CD14-positive monocyte (primary cell): ENCODE measurements around the gene CDKL5. TPM values are rescaled to one million over a fixed set of nuclear protein-coding genes. Genes with fewer than 3 reads are reported as not detected.

ENCODE experiments used
- DNase-seq, 3 donors: peaks; one replicate each; pipeline ENCODE4 v3.0.0-alpha.2; 2011 to 2022
- H2AFZ ChIP-seq: 2 replicates; pipeline ENCODE4 v1.6.0; 2012; ENCODE audit warnings: mild to moderate bottlenecking, low read depth, low read length, inconsistent platforms; ENCODE audit not compliant: insufficient read depth, poor library complexity, severe bottlenecking
- H3K27ac ChIP-seq, 2 donors: 1 replicate in 1 of 2; 2 replicates in 1 of 2; pipeline ENCODE4 v1.5.1; 2012 to 2013; ENCODE audit warnings: low read length in 2 of 2, control low read depth in 1 of 2, inconsistent platforms in 1 of 2, low read depth in 1 of 2, mild to moderate bottlenecking in 1 of 2
- H3K27me3 ChIP-seq, 2 donors: one replicate each; pipeline versions ENCODE4 v1.6.0 to v1.6.1; 2011 to 2013; ENCODE audit warnings: low read length in 2 of 2; ENCODE audit not compliant: control insufficient read depth in 2 of 2, insufficient read depth in 2 of 2
- H3K36me3 ChIP-seq, 2 donors: replicated peaks in 1 of 2; 1 replicate in 1 of 2; 2 replicates in 1 of 2; pipeline versions ENCODE4 v1.5.1 to v1.6.1; 2012 to 2013; ENCODE audit warnings: low read length in 2 of 2, control low read depth in 1 of 2, inconsistent platforms in 1 of 2, mild to moderate bottlenecking in 1 of 2; ENCODE audit not compliant: insufficient read depth in 2 of 2, control insufficient read depth in 1 of 2
- H3K4me1 ChIP-seq, 2 donors: 1 replicate in 1 of 2; 2 replicates in 1 of 2; pipeline versions ENCODE4 v1.5.1 to v1.6.1; 2012 to 2013; ENCODE audit warnings: low read length in 2 of 2, control low read depth in 1 of 2, inconsistent platforms in 1 of 2, mild to moderate bottlenecking in 1 of 2, moderate library complexity in 1 of 2; ENCODE audit not compliant: insufficient read depth in 2 of 2, control insufficient read depth in 1 of 2
- H3K4me2 ChIP-seq: replicated peaks from 2 replicates; pipeline ENCODE3; 2012; ENCODE audit warnings: low read length, moderate library complexity, mild to moderate bottlenecking; ENCODE audit not compliant: poor library complexity, severe bottlenecking; ENCODE audit errors: extremely low read depth
- H3K4me3 ChIP-seq, 3 experiments: fragments of 200-600 bp in 1 of 3; sonication (generic) in 1 of 3; replicated peaks in 1 of 3; 1 replicate in 2 of 3; 2 replicates in 1 of 3; pipeline ENCODE4 v1.5.1; 2011 to 2013; ENCODE audit warnings: low read length in 3 of 3, mild to moderate bottlenecking in 3 of 3, control low read depth in 2 of 3, low read depth in 2 of 3, inconsistent platforms in 1 of 3, moderate library complexity in 1 of 3
- H3K79me2 ChIP-seq: 2 replicates; pipeline ENCODE4 v1.6.0; 2012; ENCODE audit warnings: mild to moderate bottlenecking, control low read depth, inconsistent platforms, low read length, moderate library complexity; ENCODE audit not compliant: insufficient read depth
- H3K9ac ChIP-seq: 2 replicates; pipeline ENCODE4 v1.6.0; 2017; ENCODE audit warnings: low read length, mild to moderate bottlenecking; ENCODE audit not compliant: insufficient read depth, poor library complexity, severe bottlenecking
- H3K9me3 ChIP-seq, 2 donors: replicated peaks in 1 of 2; 1 replicate in 1 of 2; 2 replicates in 1 of 2; pipeline versions ENCODE4 v1.5.1 to v1.6.1; 2012 to 2013; ENCODE audit warnings: low read length in 2 of 2, control low read depth in 1 of 2; ENCODE audit not compliant: control insufficient read depth in 1 of 2, insufficient read depth in 1 of 2
- H4K20me1 ChIP-seq: 2 replicates; pipeline ENCODE4 v1.6.0; 2012; ENCODE audit warnings: mild to moderate bottlenecking, low read length, control low read depth, moderate library complexity; ENCODE audit not compliant: insufficient read depth
- H3K27ac Mint-ChIP-seq, 7 donors: one replicate each; pipeline ENCODE4 v1.8.0; 2020; ENCODE audit warnings: mild to moderate bottlenecking in 7 of 7, mixed read lengths in 7 of 7, moderate library complexity in 6 of 7, inconsistent platforms in 2 of 7
- H3K27me3 Mint-ChIP-seq, 3 donors: one replicate each; pipeline ENCODE4 v1.8.0; 2021 to 2022; ENCODE audit warnings: low read depth in 3 of 3, mild to moderate bottlenecking in 3 of 3, mixed read lengths in 3 of 3, moderate library complexity in 3 of 3, inconsistent platforms in 1 of 3
- H3K36me3 Mint-ChIP-seq, 2 donors: one replicate each; pipeline ENCODE4 v1.8.0; 2020; ENCODE audit warnings: mixed read lengths in 2 of 2, inconsistent platforms in 1 of 2, mild to moderate bottlenecking in 1 of 2
- H3K4me1 Mint-ChIP-seq: one replicate; pipeline ENCODE4 v1.8.0; 2020; ENCODE audit warnings: mild to moderate bottlenecking, mixed read lengths
- H3K4me3 Mint-ChIP-seq, 2 donors: one replicate each; pipeline ENCODE4 v1.8.0; 2020; ENCODE audit warnings: mild to moderate bottlenecking in 2 of 2, mixed read lengths in 2 of 2, moderate library complexity in 1 of 2
- H3K9me3 Mint-ChIP-seq, 7 donors: one replicate each; pipeline ENCODE4 v1.8.0; 2020 to 2022; ENCODE audit warnings: mixed read lengths in 7 of 7, mild to moderate bottlenecking in 6 of 7, moderate library complexity in 6 of 7, inconsistent platforms in 2 of 7
- CTCF ChIP-seq: fragments of 200-600 bp; IDR thresholded peaks from one replicate; pipeline ENCODE4 v1.8.0; 2022; ENCODE audit warnings: antibody characterized with exemption, mild to moderate bottlenecking
- WGBS: methylation state at CpG from one replicate; pipeline ENCODE4 v1.1.5; 2013; ENCODE audit warnings: missing lambda C conversion rate; ENCODE audit not compliant: insufficient coverage; 5-methylcytosine and 5-hydroxymethylcytosine counted together
- intact Hi-C, 2 donors: fragments of 100-400 bp; cut with micrococcal nuclease; formaldehyde crosslinking; loops; one replicate each; pipeline versions ENCODE4 v1.15.0 to v1.15.1; 2023
- polyA plus RNA-seq, 3 donors: library from polyadenylated mRNA; depleted of rRNA in 1 of 3; unstranded in 2 of 3; stranded (reverse) in 1 of 3; fragments of 300-500 nt in 2 of 3; fragments of >200 nt in 1 of 3; fragmentation: Illumina TruSeq in 2 of 3; gene quantifications; 1 replicate in 2 of 3; 2 replicates in 1 of 3; pipeline ENCODE4 v1.2.3, GENCODE V29; 2012 to 2021

CDKL5 gene
- polyA plus RNA-seq, 3 donors = 0.54 to 3.6 (median 1.4) TPM

- no CpG with 5 or more reads among the region's 2 CpGs for WGBS
- Histone ChIP-seq H3K4me3 (no peak overlapping the region), H3K27me3 (no peaks in the 10 kb centered on the region), H3K4me1 (no peaks in the 10 kb centered on the region), H3K9ac (no peak overlapping the region), H2AFZ (no peak overlapping the region), H4K20me1 (no peaks in the 10 kb centered on the region), H3K27ac (no peak overlapping the region), H3K36me3 (peaks cover 15 to 39% of the 10 kb centered on the region in 2 donors), H3K4me2 (no peak overlapping the region), H3K9me3 (no peaks in the 10 kb centered on the region), H3K79me2 (no peaks in the 10 kb centered on the region)
- no peak overlapping the region for H3K27ac Mint-ChIP-seq
- peaks cover 0 to 2% (median 0%) of the 10 kb centered on the region in 7 donors for H3K9me3 Mint-ChIP-seq
- TF ChIP-seq CTCF = no peak
- H3K4me3 Mint-ChIP-seq = no peak overlapping the region
- intact Hi-C loops = no loop called here
- H3K36me3 Mint-ChIP-seq = peaks cover 32 to 36% of the 10 kb centered on the region in 2 donors
- H3K4me1 Mint-ChIP-seq = no peaks in the 10 kb centered on the region
- DNase-seq = no peak
- no peaks in the 10 kb centered on the region for H3K27me3 Mint-ChIP-seq
Observed at GRCh38 chrX:18624599-18624998, 199.2 kb downstream of the CDKL5 start.

GRCh38 chrX:18630934-18631333 lies 205.5 kb downstream of the CDKL5 start:
- Histone ChIP-seq H3K79me2 (no peaks in the 10 kb centered on the region), H3K27me3 (no peaks in the 10 kb centered on the region), H2AFZ (no peak overlapping the region), H3K4me3 (no peak overlapping the region), H3K9me3 (no peaks in the 10 kb centered on the region), H4K20me1 (no peaks in the 10 kb centered on the region), H3K4me1 (no peaks in the 10 kb centered on the region), H3K4me2 (no peak overlapping the region), H3K36me3 (peaks cover 11 to 40% of the 10 kb centered on the region in 2 donors), H3K27ac (no peak overlapping the region), H3K9ac (no peak overlapping the region)
- Mint-ChIP-seq H3K4me1 (no peaks in the 10 kb centered on the region), H3K36me3 (peaks cover 31 to 32% of the 10 kb centered on the region in 2 donors), H3K9me3 (peaks cover 0 to 2% (median 0%) of the 10 kb centered on the region in 7 donors), H3K4me3 (no peak overlapping the region), H3K27ac (no peak overlapping the region), H3K27me3 (no peaks in the 10 kb centered on the region)
- TF ChIP-seq CTCF = no peak
- intact Hi-C loops = no loop called here
- 98% methylated on average over 5 of the region's 8 CpGs for WGBS
- DNase-seq = no peak
